ENCODE data around the gene ANGPTL2. TPM values are rescaled to one million over a fixed set of nuclear protein-coding genes. Genes with fewer than 3 reads are reported as not detected.

The ANGPTL2 gene
- total and polyA plus RNA-seq, 5 donors = 26.7 to 69.5 (median 38.7) TPM

DNA sequence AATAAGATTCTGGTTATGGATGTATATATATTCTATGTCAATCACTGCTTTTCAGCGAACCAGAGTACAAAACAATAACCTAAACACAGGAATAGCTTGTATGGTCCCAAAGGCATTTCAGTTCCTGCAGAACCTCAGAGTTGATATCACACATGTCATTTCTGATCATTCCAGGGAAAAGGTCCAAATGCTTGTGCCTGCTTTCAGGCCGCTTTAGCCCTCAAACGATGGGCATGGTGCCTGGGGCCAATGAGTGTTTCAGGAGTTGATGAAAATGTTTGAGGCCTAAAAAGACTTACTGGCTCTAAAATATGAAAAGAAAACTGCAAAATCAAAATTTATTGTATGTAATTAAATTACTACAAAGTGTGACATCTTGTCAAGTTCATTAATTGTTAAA, 22.8 kb downstream of the ANGPTL2 start:
- Histone ChIP-seq H3K4me1 (ENCODE audit: control insufficient read depth, insufficient read depth, low read length) (peaks cover 4% of the 10 kb centered on the region), H3K4me3 (ENCODE audit: low read length) (no peak overlapping the region), H3K27ac (ENCODE audit: low read length) (no peak overlapping the region), H3K27me3 (ENCODE audit: control insufficient read depth, insufficient read depth) (no peaks in the 10 kb centered on the region), H3K9me3 (ENCODE audit: control insufficient read depth, low read length) (no peaks in the 10 kb centered on the region)
- DNase-seq (peak in 1 of 3 donors; percentile 65), ATAC-seq (no peak)
- intact Hi-C loops (cut with DNase I) = no loop called here
- 52% methylated on average over 3 of the region's 3 CpGs for WGBS

DNA sequence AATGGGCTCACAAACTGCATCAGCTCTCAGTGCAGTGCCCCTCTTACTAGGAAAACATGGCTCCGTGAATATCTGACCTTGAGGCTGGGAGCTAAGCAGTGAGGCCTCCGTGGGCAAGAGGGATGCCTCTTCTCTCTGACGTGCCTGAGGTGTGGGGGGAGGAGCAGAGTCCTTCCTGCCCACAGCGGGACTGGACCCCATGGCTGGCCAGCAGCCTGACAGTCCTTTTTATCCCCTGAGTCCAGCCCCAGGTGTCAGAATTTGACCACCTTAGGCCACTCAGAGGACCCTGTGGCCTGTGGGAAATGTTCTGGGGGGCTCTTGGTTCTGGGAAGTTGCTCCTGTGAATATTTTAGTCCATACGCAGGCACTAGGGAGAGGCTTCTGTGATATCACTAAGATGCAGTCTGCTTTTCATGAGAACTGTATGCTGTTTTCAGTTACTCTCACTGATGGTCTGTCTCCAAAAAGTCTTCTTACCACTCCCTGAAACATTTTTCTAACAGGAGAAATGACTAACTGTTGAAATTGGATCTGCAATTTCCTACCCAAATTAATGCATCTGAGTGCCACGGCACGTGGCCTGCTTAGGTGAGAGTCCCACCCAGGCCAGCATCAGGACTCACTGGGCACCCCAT, 23.4 kb downstream of the ANGPTL2 start:
- no peak for DNase-seq
- peak in 1 of 2 donors; percentile 40 for ATAC-seq
- 72% methylated on average over 7 of the region's 7 CpGs for WGBS
- Histone ChIP-seq H3K27me3 (ENCODE audit: control insufficient read depth, insufficient read depth) (no peaks in the 10 kb centered on the region), H3K27ac (ENCODE audit: low read length) (no peak overlapping the region), H3K4me1 (ENCODE audit: control insufficient read depth, insufficient read depth, low read length) (peaks cover 4% of the 10 kb centered on the region), H3K9me3 (ENCODE audit: control insufficient read depth, low read length) (no peaks in the 10 kb centered on the region), H3K4me3 (ENCODE audit: low read length) (no peak overlapping the region)
- intact Hi-C loops (cut with DNase I) = no loop called here

DNA sequence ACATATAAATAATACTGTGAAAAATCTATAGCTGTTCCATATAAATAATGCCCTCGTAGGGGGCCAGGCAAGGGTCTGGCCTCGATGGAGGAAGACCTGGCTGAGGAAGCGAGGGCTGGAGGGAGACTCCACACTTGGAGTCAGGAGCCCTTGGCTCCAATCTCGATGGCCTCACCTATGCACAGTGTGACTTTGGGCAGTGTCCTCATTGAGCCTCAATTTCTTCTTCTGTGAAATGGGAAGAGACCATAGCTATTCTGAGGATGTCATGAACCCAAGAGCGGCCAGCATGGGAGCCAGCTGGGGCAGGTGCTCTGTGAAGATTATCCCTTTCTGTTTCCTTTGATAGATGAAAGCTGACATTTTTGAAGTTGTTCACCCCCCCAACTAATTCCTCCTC, 24.8 kb downstream of the ANGPTL2 start:
- WGBS = 96% methylated on average over 5 of the region's 5 CpGs
- Histone ChIP-seq H3K4me1 (ENCODE audit: control insufficient read depth, insufficient read depth, low read length) (no peaks in the 10 kb centered on the region), H3K4me3 (ENCODE audit: low read length) (no peak overlapping the region), H3K27me3 (ENCODE audit: control insufficient read depth, insufficient read depth) (no peaks in the 10 kb centered on the region), H3K9me3 (ENCODE audit: control insufficient read depth, low read length) (no peaks in the 10 kb centered on the region), H3K27ac (ENCODE audit: low read length) (no peak overlapping the region)
- DNase-seq (no peak), ATAC-seq (no peak)
- intact Hi-C loops (cut with DNase I) = no loop called here

DNA sequence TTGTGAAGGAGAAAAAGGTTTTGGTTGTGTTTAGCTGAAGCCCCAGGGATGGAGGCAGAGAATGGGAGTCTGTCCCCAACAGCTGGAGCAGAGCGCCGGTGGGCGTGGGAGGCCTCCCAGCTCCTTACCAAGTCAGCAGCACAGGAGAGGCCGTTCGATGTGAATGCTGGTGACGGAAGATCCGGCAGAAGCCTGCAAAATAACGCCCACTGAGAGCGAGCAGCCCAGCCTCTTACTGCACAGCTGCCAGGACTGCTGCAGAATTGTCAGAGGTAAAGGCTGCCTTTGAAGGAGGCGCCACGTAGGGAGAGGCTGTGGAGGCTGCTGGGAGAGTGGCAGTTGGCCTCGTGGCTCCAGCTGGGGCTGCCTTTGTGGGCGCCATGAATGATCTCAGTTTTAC, 26.2 kb downstream of the ANGPTL2 start:
- WGBS = 73% methylated on average over 13 of the region's 13 CpGs
- ATAC-seq (peak; percentile 23 to 26), DNase-seq (peak in 1 of 3 donors; percentile 58)
- Histone ChIP-seq H3K4me3 (ENCODE audit: low read length) (no peak overlapping the region), H3K27me3 (ENCODE audit: control insufficient read depth, insufficient read depth) (no peaks in the 10 kb centered on the region), H3K4me1 (ENCODE audit: control insufficient read depth, insufficient read depth, low read length) (peaks cover 2% of the 10 kb centered on the region), H3K9me3 (ENCODE audit: control insufficient read depth, low read length) (no peaks in the 10 kb centered on the region), H3K27ac (ENCODE audit: low read length) (no peak overlapping the region)
- intact Hi-C loops (cut with DNase I) = no loop called here

DNA sequence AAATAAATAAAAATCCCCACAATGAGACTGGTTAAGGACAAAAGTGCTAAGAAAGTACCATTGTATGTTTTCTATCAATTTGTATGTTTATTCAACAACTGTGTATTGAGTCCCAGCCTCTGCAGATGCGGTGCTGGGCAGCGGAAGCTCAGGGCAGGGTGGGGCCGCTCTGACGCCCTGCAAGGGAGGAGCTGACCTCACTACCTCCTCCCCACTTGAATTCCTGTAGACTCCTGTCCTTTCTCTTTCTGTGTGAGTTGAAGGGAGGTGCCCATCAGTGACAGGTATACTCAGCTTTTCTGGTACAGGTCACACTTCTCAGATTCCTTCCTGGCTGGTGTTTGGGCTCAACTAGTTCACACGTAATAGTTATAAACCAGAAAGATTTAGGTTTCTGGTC, 27.0 kb downstream of the ANGPTL2 start:
- Histone ChIP-seq H3K4me1 (ENCODE audit: control insufficient read depth, insufficient read depth, low read length) (peaks cover 2% of the 10 kb centered on the region), H3K27ac (ENCODE audit: low read length) (no peak overlapping the region), H3K4me3 (ENCODE audit: low read length) (no peak overlapping the region), H3K9me3 (ENCODE audit: control insufficient read depth, low read length) (no peaks in the 10 kb centered on the region), H3K27me3 (ENCODE audit: control insufficient read depth, insufficient read depth) (no peaks in the 10 kb centered on the region)
- DNase-seq = no peak
- intact Hi-C loops (cut with DNase I) = no loop called here
- ATAC-seq = peak in 1 of 2 donors; percentile 32
- 94% methylated on average over 5 of the region's 5 CpGs for WGBS

DNA sequence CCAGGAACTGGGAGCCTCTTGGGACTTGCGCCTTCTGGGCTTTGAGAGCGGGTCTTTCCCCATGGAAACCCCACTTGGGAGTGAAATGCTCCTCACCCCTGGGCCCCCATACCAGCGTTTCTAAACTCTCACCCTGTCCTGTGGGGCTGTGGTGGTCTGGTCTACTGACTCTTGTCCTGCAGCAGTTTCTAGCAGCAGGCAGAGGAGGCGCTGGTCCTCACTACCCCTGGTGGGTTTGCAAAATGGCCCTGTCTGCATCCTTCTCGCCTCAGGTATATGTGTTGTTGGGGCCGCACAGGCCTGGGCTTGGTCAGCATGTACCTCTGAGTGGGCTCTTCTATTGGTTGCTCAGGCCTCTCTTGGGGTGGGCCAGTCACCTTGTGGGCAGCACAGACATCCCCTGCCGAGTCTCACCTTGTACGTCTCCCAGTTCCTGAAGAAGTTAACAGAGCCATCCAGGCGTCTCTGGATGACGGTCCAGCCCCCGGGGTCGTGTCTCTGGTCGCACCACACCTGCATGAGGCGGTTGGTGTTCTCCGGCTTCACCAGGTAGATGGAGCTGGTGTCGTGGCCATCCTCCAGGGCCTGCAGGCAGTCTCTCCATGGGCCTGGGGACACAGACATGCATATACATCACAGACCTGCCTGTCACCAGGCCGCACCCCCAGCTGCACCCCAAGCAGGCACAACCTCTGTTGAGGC, 29.0 kb downstream of the ANGPTL2 start:
- 96% methylated on average over 17 of the region's 17 CpGs for WGBS
- DNase-seq (no peak), ATAC-seq (no peak)
- Histone ChIP-seq H3K27me3 (ENCODE audit: control insufficient read depth, insufficient read depth) (no peaks in the 10 kb centered on the region), H3K4me3 (ENCODE audit: low read length) (no peak overlapping the region), H3K4me1 (ENCODE audit: control insufficient read depth, insufficient read depth, low read length) (peaks cover 2% of the 10 kb centered on the region), H3K27ac (ENCODE audit: low read length) (no peak overlapping the region), H3K9me3 (ENCODE audit: control insufficient read depth, low read length) (no peaks in the 10 kb centered on the region)
- intact Hi-C loops (cut with DNase I) = no loop called here

DNA sequence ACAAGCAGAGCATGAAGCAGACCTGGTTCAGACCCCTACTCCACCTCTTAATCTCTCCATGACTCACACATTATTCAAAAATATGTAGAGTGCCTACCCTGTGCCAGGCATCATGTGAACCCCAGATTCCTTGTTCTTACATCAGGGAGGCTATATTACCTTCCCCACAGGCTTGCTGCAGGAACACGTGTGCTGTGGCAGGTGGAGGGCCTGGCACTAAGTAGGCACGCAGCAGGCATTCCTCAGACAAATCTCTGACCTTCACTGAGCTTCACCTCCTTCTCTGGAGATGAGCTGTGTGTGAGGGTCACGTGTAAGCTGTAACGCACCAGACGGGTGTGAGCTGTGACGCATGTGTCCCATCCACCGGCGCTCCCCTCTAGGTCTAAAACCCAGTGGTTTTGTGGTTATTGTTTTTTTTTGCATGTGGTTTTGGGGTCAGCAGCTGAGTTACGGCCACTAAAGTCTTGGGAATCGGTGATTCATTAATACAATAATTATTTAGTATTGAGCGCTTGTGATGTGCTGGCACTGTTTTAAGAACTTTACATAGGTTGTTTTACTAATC, 30.3 kb downstream of the ANGPTL2 start:
- Histone ChIP-seq H3K27me3 (ENCODE audit: control insufficient read depth, insufficient read depth) (no peaks in the 10 kb centered on the region), H3K4me1 (ENCODE audit: control insufficient read depth, insufficient read depth, low read length) (peaks cover 2% of the 10 kb centered on the region), H3K4me3 (ENCODE audit: low read length) (no peak overlapping the region), H3K27ac (ENCODE audit: low read length) (no peak overlapping the region), H3K9me3 (ENCODE audit: control insufficient read depth, low read length) (no peaks in the 10 kb centered on the region)
- DNase-seq = no peak
- WGBS = 91% methylated on average over 11 of the region's 11 CpGs
- ATAC-seq = no peak
- intact Hi-C loops (cut with DNase I) = no loop called here

DNA sequence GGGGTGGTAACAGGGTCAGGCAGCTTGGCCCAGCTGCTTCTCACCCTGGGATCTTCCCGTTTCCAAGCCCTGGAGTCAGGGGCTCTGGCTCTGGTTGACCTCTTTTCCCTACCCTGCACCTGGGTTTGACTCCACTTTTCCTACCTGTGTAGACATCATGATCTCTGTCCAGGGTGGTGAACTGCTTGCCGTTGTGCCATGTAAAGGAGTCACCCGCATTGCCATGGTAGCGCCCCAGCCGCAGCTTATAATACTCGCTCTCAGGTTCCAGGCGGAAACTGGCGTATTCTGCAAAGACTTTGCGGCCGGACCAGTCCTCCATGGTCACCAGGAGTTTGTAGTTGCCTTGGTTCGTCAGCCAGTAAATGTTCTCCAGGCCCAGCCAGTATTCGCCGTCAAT, 30.9 kb downstream of the ANGPTL2 start:
- 96% methylated on average over 13 of the region's 13 CpGs for WGBS
- H3K4me3 ChIP-seq (ENCODE audit: low read length) = no peak overlapping the region
- intact Hi-C loops (cut with DNase I) = no loop called here
- DNase-seq = no peak
- no peak overlapping the region for H3K27ac ChIP-seq (ENCODE audit: low read length)
- ATAC-seq = no peak
- peaks cover 2% of the 10 kb centered on the region for H3K4me1 ChIP-seq (ENCODE audit: control insufficient read depth, insufficient read depth, low read length)
- no peaks in the 10 kb centered on the region for H3K27me3 ChIP-seq (ENCODE audit: control insufficient read depth, insufficient read depth)
- H3K9me3 ChIP-seq (ENCODE audit: control insufficient read depth, low read length) = no peaks in the 10 kb centered on the region

DNA sequence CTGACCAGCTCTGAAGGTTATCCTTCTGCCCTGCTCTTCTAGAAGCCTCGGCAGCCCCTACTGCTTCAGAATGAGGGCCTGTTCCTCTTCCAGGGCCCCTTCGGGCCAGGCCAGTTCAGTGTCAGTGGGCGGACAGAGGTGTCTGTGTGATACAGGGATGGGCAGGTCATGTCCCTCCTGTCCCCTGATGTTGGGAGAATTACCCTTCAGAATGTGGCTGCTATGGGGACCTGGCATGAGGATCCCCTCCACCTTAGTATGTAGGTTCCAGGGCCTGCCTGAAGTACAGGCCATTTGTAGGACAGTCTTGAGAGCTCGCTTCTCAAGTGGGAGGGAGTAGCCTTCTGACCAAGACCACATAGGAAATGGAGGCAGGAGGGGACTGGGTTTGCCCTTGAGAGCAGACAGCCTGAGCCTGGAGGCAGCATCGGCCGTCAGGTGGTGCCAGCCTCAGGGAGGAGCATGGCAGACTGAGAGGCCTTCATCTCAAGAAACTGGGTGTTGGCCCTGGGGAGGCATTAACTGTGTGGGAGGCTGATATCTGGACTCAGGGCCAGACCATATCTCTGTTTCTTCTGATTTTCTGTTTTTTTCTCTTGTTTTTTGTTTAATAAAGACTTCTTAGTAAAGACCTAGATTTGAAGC, 32.0 kb downstream of the ANGPTL2 start:
- Histone ChIP-seq H3K27ac (ENCODE audit: low read length) (no peak overlapping the region), H3K4me1 (ENCODE audit: control insufficient read depth, insufficient read depth, low read length) (peaks cover 2% of the 10 kb centered on the region), H3K9me3 (ENCODE audit: control insufficient read depth, low read length) (no peaks in the 10 kb centered on the region), H3K27me3 (ENCODE audit: control insufficient read depth, insufficient read depth) (no peaks in the 10 kb centered on the region), H3K4me3 (ENCODE audit: low read length) (no peak overlapping the region)
- intact Hi-C loops (cut with DNase I) = no loop called here
- WGBS = 69% methylated on average over 6 of the region's 6 CpGs
- DNase-seq (peak in 1 of 3 donors; percentile 64), ATAC-seq (peak; percentile 22)

DNA sequence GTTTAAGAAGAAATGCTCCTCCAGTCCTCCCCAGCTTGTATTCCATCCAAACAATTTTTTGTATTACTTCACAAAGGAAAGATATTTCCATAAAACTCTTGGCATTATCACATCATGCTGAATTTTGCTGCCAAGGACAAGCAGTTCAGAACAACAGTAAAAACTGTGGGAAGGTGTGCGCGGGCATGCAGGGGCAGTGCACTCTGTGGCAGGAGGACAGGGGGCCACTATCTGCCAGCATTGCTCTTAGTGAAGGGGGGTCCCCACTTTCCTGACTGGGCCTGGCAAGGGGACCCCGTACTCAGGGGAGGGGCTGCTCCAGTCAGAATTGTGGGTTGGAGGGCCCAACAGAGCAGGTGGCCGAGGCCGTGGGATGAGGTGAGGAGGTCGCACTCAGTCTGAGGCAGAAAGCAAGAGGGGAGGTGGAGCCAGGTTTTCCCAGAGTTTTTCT, 32.8 kb downstream of the ANGPTL2 start:
- DNase-seq = peak in 1 of 3 donors; percentile 56
- intact Hi-C loops (cut with DNase I) = no loop called here
- peak; percentile 7 to 54 for ATAC-seq
- Histone ChIP-seq H3K27ac (ENCODE audit: low read length) (no peak overlapping the region), H3K9me3 (ENCODE audit: control insufficient read depth, low read length) (no peaks in the 10 kb centered on the region), H3K4me1 (ENCODE audit: control insufficient read depth, insufficient read depth, low read length) (peaks cover 2% of the 10 kb centered on the region), H3K4me3 (ENCODE audit: low read length) (no peak overlapping the region), H3K27me3 (ENCODE audit: control insufficient read depth, insufficient read depth) (no peaks in the 10 kb centered on the region)
- 81% methylated on average over 6 of the region's 6 CpGs for WGBS

All from right cardiac atrium (tissue), 5 donors.